GM06990 (cell line): ENCODE results near the gene SLC43A1.

Experiments used
- DNase-seq: peaks from one replicate; pipeline ENCODE4 v3.0.0-alpha.2; 2011; ENCODE audit not compliant: insufficient read length; ENCODE audit errors: extremely low read depth
- H3K27me3 ChIP-seq: replicated peaks from 2 replicates; pipeline ENCODE4 v1.6.0; 2011; ENCODE audit warnings: low read length; ENCODE audit not compliant: control insufficient read depth, insufficient read depth
- H3K36me3 ChIP-seq: 2 replicates; pipeline ENCODE4 v1.5.1; 2011; ENCODE audit warnings: low read length; ENCODE audit not compliant: control insufficient read depth, insufficient read depth
- H3K4me3 ChIP-seq: replicated peaks from 2 replicates; pipeline ENCODE4 v1.5.1; 2011; ENCODE audit warnings: low read depth, mild to moderate bottlenecking, control low read depth, low read length
- TF ChIP-seq, protein P1 (sequence below): IDR thresholded peaks from 2 replicates; pipeline ENCODE4 v1.5.1; 2011; ENCODE audit warnings: low read length, control low read depth, mild to moderate bottlenecking, inconsistent platforms; ENCODE audit not compliant: insufficient read depth, poor library complexity, severe bottlenecking

SLC43A1 gene

DNA sequence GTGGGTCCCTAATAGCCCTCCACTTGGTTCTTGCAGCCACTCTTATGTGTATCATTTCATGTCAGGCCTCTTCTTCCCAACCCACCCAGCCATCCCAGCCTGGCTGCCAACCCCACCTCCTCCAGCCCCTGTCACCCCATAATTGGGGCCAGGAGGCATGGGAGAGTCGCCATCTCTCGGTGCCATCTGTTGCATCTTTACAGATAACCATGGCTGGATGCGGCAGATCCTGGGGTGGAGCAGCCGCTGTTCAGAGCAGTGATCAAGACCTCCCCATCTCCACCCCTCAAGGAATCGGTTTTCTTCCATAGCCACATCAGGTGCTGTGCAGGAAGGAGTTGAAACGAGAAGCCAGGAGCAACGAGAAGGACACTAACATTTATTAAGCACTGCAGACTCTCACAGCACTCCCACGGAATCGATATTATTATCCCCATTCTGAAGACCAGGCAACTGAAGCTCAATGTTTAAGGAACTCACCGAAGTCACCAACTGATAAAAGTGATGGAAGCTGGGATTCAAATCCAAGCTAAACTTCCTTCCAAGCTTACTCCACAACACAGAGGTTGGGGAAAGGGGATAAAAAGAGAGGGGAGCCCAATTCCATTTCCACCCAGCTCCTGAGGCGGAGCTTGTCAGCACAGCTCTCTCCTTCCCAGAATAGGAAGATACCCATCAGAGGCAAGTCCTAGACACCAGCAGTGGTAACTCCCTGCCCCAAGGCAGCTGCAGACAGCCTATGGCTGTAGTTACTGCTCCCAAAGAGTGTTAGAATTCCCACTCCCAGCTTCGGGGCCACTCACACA, 2.7 kb downstream of the SLC43A1 start:
- no peak for DNase-seq
- no peaks in the 10 kb centered on the region for H3K36me3 ChIP-seq
- no peak overlapping the region for H3K4me3 ChIP-seq
- no peaks in the 10 kb centered on the region for H3K27me3 ChIP-seq
- TF ChIP-seq, protein P1, sequence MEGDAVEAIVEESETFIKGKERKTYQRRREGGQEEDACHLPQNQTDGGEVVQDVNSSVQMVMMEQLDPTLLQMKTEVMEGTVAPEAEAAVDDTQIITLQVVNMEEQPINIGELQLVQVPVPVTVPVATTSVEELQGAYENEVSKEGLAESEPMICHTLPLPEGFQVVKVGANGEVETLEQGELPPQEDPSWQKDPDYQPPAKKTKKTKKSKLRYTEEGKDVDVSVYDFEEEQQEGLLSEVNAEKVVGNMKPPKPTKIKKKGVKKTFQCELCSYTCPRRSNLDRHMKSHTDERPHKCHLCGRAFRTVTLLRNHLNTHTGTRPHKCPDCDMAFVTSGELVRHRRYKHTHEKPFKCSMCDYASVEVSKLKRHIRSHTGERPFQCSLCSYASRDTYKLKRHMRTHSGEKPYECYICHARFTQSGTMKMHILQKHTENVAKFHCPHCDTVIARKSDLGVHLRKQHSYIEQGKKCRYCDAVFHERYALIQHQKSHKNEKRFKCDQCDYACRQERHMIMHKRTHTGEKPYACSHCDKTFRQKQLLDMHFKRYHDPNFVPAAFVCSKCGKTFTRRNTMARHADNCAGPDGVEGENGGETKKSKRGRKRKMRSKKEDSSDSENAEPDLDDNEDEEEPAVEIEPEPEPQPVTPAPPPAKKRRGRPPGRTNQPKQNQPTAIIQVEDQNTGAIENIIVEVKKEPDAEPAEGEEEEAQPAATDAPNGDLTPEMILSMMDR = no peak

- no peak for DNase-seq
- TF ChIP-seq, protein P1 = no peak
Observed at GRCh38 chr11:57511741-57512430, 3.6 kb downstream of the SLC43A1 start.

DNA sequence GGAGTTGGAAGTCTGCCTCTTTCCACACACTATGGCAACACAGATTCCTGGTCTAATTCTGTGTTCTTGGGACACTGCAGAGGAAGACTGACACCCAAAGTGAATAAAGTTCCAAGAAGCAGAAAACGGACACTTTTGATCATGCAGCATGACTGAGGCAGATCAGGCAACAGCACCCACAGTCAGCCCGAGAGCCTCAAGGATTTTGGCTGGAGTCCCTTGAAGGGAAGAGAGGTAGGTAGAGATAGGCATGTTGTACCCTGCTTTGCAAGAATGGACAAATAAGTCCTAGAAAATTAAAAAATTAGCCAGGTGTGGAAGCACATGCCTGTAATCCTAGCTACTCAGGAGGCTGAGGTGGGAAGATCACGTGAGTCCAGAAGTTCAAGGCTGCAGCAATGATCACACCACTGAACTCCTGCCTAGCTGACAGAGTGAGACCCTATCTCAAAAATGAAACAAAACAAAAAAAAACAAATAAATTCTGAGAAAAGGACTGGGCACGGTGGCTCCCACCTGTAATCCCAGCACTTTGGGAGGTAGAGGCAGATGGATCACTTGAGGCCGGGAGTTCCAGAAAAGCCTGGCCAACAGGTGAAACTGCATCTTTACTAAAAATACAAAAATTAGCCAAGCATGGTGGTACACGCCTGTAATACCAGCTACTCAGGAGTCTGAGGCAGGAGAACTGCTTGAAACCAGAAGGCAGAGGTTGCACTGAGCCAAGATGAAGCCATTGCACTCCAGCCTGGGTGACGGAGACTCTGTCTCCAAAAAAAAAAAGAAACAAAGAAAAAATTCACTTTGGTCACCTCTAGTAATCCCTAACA, 6.9 kb downstream of the SLC43A1 start:
- TF ChIP-seq, protein P1 = no peak
- DNase-seq = no peak
- peaks cover 2% of the 10 kb centered on the region for H3K36me3 ChIP-seq
- H3K4me3 ChIP-seq = no peak overlapping the region
- no peaks in the 10 kb centered on the region for H3K27me3 ChIP-seq

More at GRCh38 chr11:57511741-57512430, 3.6 kb downstream of the SLC43A1 start:
- Histone ChIP-seq H3K27me3 (no peaks in the 10 kb centered on the region), H3K36me3 (no peaks in the 10 kb centered on the region), H3K4me3 (no peak overlapping the region)

DNA sequence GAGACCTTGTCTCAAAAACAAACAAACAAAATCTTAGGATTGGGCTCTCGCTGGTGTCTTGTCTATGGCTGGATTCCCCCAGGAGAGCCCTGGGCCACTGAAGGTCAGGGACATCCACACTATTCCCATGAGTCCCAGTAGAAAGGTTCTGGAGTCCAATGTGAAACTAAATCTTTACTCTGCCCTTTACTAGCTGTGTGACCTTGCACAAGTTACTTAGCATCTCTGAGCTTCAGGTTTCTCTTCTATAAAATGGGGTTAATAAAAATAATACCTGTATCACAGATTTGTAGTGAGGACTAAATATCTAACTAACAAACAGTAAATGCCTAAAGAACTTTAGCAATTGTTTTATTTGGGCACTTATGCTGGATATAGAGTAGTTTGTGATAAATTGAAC, 9.0 kb downstream of the SLC43A1 start:
- H3K27me3 ChIP-seq = no peaks in the 10 kb centered on the region
- H3K4me3 ChIP-seq = no peak overlapping the region
- TF ChIP-seq, protein P1 = no peak
- H3K36me3 ChIP-seq = peaks cover 2% of the 10 kb centered on the region
- DNase-seq = no peak

GRCh38 chr11:57504511-57504910, 11.0 kb downstream of the SLC43A1 start:
- Histone ChIP-seq H3K27me3 (no peaks in the 10 kb centered on the region), H3K4me3 (no peak overlapping the region), H3K36me3 (peaks cover 4% of the 10 kb centered on the region)
- TF ChIP-seq, protein P1 = no peak
- no peak for DNase-seq
